Parathyroid adenoma (tissue), 2 donors: Measurements from ENCODE around the gene RBM23.

Experiments used
- H2AFZ ChIP-seq: fragments of 300-600 bp; sonication (generic); one replicate; pipeline ENCODE4 v1.7.0; 2017; ENCODE audit warnings: antibody characterized with exemption, mild to moderate bottlenecking
- H3K27ac ChIP-seq: fragments of 300-600 bp; sonication (generic); one replicate; pipeline ENCODE4 v1.7.0; 2017
- H3K27me3 ChIP-seq: fragments of 300-600 bp; sonication (generic); one replicate; pipeline ENCODE4 v1.7.0; 2017; ENCODE audit warnings: low read length; ENCODE audit not compliant: control insufficient read depth, insufficient read depth
- H3K36me3 ChIP-seq: fragments of 300-600 bp; sonication (generic); one replicate; pipeline ENCODE4 v1.7.0; 2017; ENCODE audit warnings: low read length; ENCODE audit not compliant: control insufficient read depth, insufficient read depth
- H3K4me1 ChIP-seq: fragments of 300-600 bp; sonication (generic); one replicate; pipeline ENCODE4 v1.7.0; 2017; ENCODE audit warnings: control low read depth
- H3K4me2 ChIP-seq: fragments of 300-600 bp; sonication (generic); one replicate; pipeline ENCODE4 v1.7.0; 2017; ENCODE audit warnings: low read length
- H3K4me3 ChIP-seq: fragments of 300-600 bp; sonication (generic); one replicate; pipeline ENCODE4 v1.7.0; 2017; ENCODE audit warnings: low read depth, low read length
- H3K79me2 ChIP-seq: fragments of 300-600 bp; sonication (generic); one replicate; pipeline ENCODE4 v1.7.0; 2017; ENCODE audit warnings: control low read depth
- H3K9ac ChIP-seq: fragments of 300-600 bp; sonication (generic); one replicate; pipeline ENCODE4 v1.7.0; 2017; ENCODE audit warnings: mild to moderate bottlenecking
- H3K9me3 ChIP-seq: fragments of 300-600 bp; sonication (generic); one replicate; pipeline ENCODE4 v1.7.0; 2017; ENCODE audit warnings: low read length; ENCODE audit not compliant: control insufficient read depth
- TF ChIP-seq, protein P1 (sequence below): fragments of 300-600 bp; sonication (generic); IDR thresholded peaks from one replicate; pipeline ENCODE4 v1.7.0; 2017; ENCODE audit warnings: antibody characterized with exemption, mild to moderate bottlenecking
- donor health status: primary hyperparathyroidism.

The RBM23 gene

DNA sequence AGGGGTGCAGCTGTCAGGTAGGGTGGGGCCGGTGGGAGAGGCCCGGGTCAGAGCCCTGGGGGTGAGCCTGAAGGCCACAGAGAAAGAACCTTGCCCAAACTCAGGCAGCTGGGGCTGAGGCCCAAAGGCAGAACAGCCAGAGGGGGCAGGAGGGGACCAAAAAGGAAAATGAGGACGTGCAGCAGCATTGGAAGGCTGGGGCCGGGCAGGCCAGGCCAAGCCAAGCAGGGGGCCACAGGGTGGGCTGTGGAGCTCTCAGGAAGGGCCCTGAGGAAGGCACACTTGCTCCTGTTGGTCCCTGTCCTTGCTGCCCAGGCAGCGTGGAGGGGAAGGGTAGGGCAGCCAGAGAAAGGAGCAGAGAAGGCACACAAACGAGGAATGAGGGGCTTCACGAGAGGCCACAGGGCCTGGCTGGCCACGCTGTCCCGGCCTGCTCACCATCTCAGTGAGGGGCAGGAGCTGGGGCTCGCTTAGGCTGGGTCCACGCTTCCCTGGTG lies 72.1 kb downstream of the RBM23 start:
- Histone ChIP-seq H3K79me2 (no peaks in the 10 kb centered on the region), H3K4me3 (no peak overlapping the region), H3K27ac (peak overlapping the region; percentile 50), H3K4me1 (peaks cover 33% of the 10 kb centered on the region), H3K27me3 (no peaks in the 10 kb centered on the region), H3K36me3 (no peaks in the 10 kb centered on the region), H3K4me2 (no peak overlapping the region), H3K9ac (no peak overlapping the region), H3K9me3 (no peaks in the 10 kb centered on the region), H2AFZ (no peak overlapping the region)
- TF ChIP-seq, protein P1, sequence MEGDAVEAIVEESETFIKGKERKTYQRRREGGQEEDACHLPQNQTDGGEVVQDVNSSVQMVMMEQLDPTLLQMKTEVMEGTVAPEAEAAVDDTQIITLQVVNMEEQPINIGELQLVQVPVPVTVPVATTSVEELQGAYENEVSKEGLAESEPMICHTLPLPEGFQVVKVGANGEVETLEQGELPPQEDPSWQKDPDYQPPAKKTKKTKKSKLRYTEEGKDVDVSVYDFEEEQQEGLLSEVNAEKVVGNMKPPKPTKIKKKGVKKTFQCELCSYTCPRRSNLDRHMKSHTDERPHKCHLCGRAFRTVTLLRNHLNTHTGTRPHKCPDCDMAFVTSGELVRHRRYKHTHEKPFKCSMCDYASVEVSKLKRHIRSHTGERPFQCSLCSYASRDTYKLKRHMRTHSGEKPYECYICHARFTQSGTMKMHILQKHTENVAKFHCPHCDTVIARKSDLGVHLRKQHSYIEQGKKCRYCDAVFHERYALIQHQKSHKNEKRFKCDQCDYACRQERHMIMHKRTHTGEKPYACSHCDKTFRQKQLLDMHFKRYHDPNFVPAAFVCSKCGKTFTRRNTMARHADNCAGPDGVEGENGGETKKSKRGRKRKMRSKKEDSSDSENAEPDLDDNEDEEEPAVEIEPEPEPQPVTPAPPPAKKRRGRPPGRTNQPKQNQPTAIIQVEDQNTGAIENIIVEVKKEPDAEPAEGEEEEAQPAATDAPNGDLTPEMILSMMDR, result no peak

DNA sequence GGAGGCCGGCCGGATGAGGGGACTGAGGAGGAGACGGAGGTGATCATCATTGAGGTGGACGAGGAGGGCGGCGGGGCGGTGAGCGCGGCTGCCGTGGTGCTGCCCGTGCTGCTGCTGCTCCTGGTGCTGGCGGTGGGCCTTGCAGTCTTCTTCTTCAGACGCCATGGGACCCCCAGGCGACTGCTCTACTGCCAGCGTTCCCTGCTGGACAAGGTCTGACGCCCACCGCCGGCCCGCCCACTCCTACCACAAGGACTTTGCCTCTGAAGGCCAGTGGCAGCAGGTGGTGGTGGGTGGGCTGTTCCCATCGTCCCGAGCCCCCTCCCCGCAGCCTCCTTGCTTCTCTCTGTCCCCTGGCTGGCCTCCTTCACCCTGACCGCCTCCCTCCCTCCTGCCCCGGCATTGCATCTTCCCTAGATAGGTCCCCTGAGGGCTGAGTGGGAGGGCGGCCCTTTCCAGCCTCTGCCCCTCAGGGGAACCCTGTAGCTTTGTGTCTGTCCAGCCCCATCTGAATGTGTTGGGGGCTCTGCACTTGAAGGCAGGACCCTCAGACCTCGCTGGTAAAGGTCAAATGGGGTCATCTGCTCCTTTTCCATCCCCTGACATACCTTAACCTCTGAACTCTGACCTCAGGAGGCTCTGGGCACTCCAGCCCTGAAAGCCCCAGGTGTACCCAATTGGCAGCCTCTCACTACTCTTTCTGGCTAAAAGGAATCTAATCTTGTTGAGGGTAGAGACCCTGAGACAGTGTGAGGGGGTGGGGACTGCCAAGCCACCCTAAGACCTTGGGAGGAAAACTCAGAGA lies 72.9 kb downstream of the RBM23 start:
- peaks cover 3% of the 10 kb centered on the region for H3K79me2 ChIP-seq

DNA sequence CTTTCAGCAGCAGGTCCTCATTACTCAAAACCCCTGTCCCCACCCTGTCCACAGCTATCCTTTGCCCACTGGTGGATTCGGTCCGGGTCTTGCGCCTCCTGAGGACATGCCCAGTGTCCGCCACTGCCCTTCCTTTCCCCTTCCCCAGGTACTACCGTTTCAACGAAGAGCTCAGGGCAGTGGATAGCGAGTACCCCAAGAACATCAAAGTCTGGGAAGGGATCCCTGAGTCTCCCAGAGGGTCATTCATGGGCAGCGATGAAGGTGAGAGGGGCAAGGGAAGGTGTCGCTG lies 73.9 kb downstream of the RBM23 start:
- peaks cover 3% of the 10 kb centered on the region for H3K79me2 ChIP-seq
- H3K27ac ChIP-seq, result no peak overlapping the region
- peaks cover 28% of the 10 kb centered on the region for H3K4me1 ChIP-seq
- H2AFZ ChIP-seq, result no peak overlapping the region
- no peak overlapping the region for H3K4me3 ChIP-seq
- H3K36me3 ChIP-seq, result no peaks in the 10 kb centered on the region
- no peaks in the 10 kb centered on the region for H3K9me3 ChIP-seq
- no peaks in the 10 kb centered on the region for H3K27me3 ChIP-seq
- TF ChIP-seq, protein P1, result no peak
- H3K4me2 ChIP-seq, result no peak overlapping the region
- no peak overlapping the region for H3K9ac ChIP-seq

More for the DNA sequence above, 72.9 kb downstream of the RBM23 start:
- no peaks in the 10 kb centered on the region for H3K27me3 ChIP-seq
- peaks cover 28% of the 10 kb centered on the region for H3K4me1 ChIP-seq
- TF ChIP-seq, protein P1, result no peak
- H3K9me3 ChIP-seq, result no peaks in the 10 kb centered on the region
- peak overlapping the region; percentile 50 for H3K27ac ChIP-seq
- H3K4me2 ChIP-seq, result no peak overlapping the region
- H3K4me3 ChIP-seq, result no peak overlapping the region
- H3K36me3 ChIP-seq, result no peaks in the 10 kb centered on the region
- no peak overlapping the region for H3K9ac ChIP-seq
- H2AFZ ChIP-seq, result no peak overlapping the region

DNA sequence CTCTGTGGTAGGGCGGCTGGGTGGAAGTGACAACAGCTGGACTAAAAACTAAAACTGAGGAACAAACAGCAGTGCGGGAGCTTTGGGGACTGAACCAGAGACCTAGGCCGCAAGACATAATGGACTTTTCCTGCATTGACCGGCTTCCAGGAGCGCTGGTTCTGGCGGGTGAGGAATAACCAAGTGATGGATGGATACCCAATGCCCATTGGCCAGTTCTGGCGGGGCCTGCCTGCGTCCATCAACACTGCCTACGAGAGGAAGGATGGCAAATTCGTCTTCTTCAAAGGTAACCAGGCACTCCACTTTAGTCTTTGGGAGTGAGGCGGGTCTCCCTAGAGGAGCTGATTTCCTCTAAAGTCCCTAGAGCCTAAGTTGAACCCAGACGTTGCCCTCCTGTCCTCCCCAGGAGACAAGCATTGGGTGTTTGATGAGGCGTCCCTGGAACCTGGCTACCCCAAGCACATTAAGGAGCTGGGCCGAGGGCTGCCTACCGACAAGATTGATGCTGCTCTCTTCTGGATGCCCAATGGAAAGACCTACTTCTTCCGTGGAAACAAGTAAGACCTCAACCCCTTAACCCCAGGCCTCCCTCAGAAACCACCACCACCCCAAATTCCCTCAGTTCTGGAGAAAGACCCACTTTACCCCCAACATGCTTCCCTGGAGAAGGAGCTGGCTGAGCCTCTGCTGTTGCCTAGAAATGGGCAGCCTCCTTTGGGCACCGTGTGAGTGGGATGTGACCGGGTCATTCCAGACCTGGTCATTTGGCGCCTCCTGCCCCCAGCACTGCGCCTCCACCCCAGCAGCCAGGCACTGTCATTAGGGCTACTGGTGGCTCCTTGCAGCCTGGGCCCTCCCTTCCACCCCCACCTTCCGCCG lies 74.5 kb downstream of the RBM23 start:
- peaks cover 24% of the 10 kb centered on the region for H3K4me1 ChIP-seq
- TF ChIP-seq, protein P1, result no peak
- H3K9ac ChIP-seq, result no peak overlapping the region
- no peak overlapping the region for H3K4me2 ChIP-seq
- no peak overlapping the region for H2AFZ ChIP-seq
- no peaks in the 10 kb centered on the region for H3K36me3 ChIP-seq
- no peak overlapping the region for H3K27ac ChIP-seq
- H3K9me3 ChIP-seq, result no peaks in the 10 kb centered on the region
- no peak overlapping the region for H3K4me3 ChIP-seq
- no peaks in the 10 kb centered on the region for H3K27me3 ChIP-seq
- peaks cover 3% of the 10 kb centered on the region for H3K79me2 ChIP-seq
